Measurements from ENCODE around the gene PRKD2. TPM values are rescaled to one million over a fixed set of nuclear protein-coding genes. Genes with fewer than 3 reads are reported as not detected.

PRKD2 gene
- total RNA-seq, 4 donors from 2014 or later: 21.0 to 36.1 (median 30.2) TPM

DNA sequence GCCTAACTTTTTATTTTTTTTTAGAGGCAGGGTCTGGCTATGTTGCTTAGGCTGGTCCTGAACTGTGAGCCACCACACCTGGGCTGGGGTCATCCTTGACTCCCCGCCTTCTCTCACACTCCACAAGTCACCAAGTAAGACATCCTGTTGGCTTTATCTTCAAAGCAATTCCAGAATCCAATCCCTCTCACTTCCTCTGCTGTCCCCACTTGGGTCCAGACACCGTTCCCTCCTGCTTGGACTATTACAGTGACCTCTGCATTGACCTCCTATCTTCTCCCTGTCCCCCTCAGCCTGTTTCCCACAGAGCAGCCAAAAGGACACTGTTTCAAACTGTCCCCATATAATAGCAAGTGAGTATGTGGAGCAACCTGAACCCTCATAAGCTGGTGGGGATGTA, 76.3 kb downstream of the PRKD2 start:
- no peak overlapping the region for H3K27ac ChIP-seq
- H3K9me3 ChIP-seq: no peaks in the 10 kb centered on the region
- DNase-seq (ENCODE audit: low spot score in 2 of 2): no peak
- H3K36me3 ChIP-seq: no peaks in the 10 kb centered on the region
- no peak overlapping the region for H3K4me3 ChIP-seq
- WGBS, 2 donors: 88 to 95% methylated on average over 2 of the region's 2 CpGs
- H3K4me1 ChIP-seq: peaks cover 0 to 44% (median 12%) of the 10 kb centered on the region in 4 donors
- TF ChIP-seq EP300 (IDR thresholded peaks at IDR 0.05): no peak
- no peaks in the 10 kb centered on the region for H3K27me3 ChIP-seq

DNA sequence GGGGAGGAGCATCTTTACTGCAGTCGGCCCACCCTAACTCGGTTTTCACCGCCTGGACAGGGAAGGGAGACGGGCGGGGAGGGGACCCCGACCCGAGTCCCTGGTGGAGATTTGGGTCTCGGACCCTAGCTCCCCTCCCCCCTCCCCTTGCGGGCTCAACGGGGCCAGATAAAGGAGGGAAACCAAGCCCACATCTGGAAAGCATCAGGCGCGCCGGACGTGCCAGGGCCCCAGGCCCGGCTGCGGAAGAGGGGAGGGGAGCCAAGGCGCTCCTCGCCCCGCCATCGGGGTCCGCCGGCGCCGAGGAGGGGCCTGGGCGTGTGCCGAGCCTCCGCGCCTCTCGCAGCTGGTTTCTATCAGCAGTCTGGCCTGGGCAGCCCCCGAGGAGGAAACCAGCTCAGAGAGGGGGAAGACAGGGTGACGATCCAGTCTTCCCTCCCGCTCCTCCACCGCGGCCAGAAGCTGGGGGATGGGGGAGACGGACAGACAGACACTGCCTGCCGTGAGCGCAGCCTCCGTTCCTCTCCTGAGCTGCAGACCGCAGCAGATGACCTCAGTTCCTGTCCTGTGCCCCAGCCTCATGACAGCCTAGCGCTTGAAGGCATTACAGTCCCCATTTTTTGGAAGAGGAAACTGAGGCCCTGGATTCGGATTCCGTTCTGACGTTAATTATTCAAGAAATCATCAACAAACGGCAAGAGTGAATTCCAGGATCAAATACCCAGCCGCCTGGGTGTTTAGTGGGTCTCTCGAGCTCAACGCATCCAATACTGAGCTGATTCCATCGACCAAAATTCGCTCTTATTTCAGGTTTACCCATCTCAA, 77.3 kb downstream of the PRKD2 start:
- 10% methylated on average over 38 to 47 of the region's 49 CpGs for WGBS, 2 donors
- Histone ChIP-seq H3K36me3 (no peaks in the 10 kb centered on the region), H3K9me3 (no peaks in the 10 kb centered on the region), H3K4me1 (peaks cover 0 to 41% (median 16%) of the 10 kb centered on the region in 4 donors), H3K4me3 (peak overlapping the region; percentile 27 to 49 (median 34)), H3K27me3 (peaks cover 0 to 7% of the 10 kb centered on the region in 2 donors), H3K27ac (peak overlapping the region; percentile 26 to 85 (median 67))
- TF ChIP-seq, protein P1, sequence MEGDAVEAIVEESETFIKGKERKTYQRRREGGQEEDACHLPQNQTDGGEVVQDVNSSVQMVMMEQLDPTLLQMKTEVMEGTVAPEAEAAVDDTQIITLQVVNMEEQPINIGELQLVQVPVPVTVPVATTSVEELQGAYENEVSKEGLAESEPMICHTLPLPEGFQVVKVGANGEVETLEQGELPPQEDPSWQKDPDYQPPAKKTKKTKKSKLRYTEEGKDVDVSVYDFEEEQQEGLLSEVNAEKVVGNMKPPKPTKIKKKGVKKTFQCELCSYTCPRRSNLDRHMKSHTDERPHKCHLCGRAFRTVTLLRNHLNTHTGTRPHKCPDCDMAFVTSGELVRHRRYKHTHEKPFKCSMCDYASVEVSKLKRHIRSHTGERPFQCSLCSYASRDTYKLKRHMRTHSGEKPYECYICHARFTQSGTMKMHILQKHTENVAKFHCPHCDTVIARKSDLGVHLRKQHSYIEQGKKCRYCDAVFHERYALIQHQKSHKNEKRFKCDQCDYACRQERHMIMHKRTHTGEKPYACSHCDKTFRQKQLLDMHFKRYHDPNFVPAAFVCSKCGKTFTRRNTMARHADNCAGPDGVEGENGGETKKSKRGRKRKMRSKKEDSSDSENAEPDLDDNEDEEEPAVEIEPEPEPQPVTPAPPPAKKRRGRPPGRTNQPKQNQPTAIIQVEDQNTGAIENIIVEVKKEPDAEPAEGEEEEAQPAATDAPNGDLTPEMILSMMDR (IDR thresholded peaks at IDR 0.05): no peak
- no peak for TF ChIP-seq EP300 (IDR thresholded peaks at IDR 0.05)
- no peak for TF ChIP-seq POLR2A (IDR thresholded peaks at IDR 0.05)
- DNase-seq (ENCODE audit: low spot score in 2 of 2): no peak

DNA sequence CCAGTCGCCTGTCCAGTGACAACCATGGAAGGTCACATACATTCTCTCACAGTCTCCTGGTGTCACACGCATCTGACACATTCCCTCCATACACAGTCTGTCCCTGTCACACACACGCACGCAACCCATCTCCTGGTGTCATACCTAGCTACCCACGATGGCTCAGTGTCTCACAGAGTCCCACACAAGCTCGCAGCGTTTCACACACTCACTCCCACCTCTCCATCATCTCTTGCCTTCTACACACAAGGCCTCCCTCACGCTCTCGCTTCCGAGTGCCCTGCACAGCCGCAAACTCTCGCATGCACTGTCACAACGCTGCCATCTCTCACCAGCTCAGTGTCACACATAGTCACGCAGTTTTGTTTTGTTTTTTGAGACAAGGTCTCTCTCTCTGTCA, 79.7 kb downstream of the PRKD2 start:
- no peak for DNase-seq (ENCODE audit: low spot score in 2 of 2)
- H3K27me3 ChIP-seq: peaks cover 0 to 9% of the 10 kb centered on the region in 2 donors
- H3K36me3 ChIP-seq: no peaks in the 10 kb centered on the region
- no peaks in the 10 kb centered on the region for H3K9me3 ChIP-seq
- H3K4me1 ChIP-seq: peaks cover 0 to 53% (median 29%) of the 10 kb centered on the region in 4 donors
- H3K4me3 ChIP-seq: no peak overlapping the region
- TF ChIP-seq EP300 (IDR thresholded peaks at IDR 0.05): no peak
- no peak for TF ChIP-seq POLR2A (IDR thresholded peaks at IDR 0.05)
- WGBS, 2 donors: 83% methylated on average over 14 of the region's 14 CpGs
- no peak overlapping the region for H3K27ac ChIP-seq

DNA sequence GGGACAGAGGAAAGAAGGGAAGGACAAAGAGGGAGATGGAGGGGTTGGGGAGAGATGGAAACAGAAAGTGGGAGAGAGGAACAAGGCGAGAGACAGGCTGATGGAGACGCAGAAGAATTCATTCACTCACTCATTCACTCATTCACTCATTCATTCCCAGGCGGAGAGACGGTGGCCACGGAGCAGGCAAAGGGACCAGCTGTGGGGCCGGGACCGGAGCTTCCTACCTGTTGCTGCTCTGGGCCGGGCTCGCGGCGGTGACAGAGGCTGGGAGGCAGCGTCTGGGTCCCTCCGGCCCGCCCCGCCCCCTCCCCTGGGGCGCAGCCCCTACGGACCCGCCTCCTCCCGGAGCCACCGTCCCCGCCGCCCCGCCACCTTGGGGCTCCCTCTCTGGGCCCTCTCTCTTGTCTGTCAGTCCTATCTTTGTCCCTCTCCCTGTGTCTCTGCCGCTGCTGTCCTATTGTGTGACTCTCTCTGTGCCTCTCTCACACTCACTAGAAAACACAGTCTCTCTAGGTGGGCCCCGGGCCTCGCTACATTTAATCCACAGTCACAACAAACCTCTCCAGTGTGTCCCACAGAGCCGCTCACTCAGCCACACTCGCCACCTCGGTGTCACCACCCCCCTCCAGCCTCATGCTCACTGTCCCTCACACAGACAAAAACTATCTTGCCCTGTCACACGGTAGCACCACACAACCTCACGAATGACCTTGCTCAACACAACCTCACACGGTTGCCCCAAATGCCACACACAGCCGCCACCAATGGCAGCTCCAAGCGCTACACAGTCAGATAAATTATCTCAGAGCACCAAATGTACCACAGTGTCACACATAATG, 80.8 kb downstream of the PRKD2 start, which contains the start of gene GNG8:
GNG8 (minus strand) TSS at position 283 of the 842 bp plus-strand sequence. CDS start 1,520 bp downstream, outside the sequence.
- H3K4me1 ChIP-seq: peaks cover 0 to 59% (median 29%) of the 10 kb centered on the region in 4 donors
- H3K36me3 ChIP-seq: no peaks in the 10 kb centered on the region
- H3K27me3 ChIP-seq: peaks cover 0 to 9% of the 10 kb centered on the region in 2 donors
- WGBS, 2 donors: 36 to 40% methylated on average over 27 to 33 of the region's 34 CpGs
- DNase-seq (ENCODE audit: low spot score in 2 of 2): no peak
- H3K27ac ChIP-seq: peak within 1 kb of the TSS in 2 of 4 donors; percentile 24 to 50
- H3K4me3 ChIP-seq: no peak within 1 kb of the TSS
- TF ChIP-seq EP300 (IDR thresholded peaks at IDR 0.05): no peak
- TF ChIP-seq, protein P1 (IDR thresholded peaks at IDR 0.05): no peak
- TF ChIP-seq POLR2A (IDR thresholded peaks at IDR 0.05): no peak
- H3K9me3 ChIP-seq: no peaks in the 10 kb centered on the region

DNA sequence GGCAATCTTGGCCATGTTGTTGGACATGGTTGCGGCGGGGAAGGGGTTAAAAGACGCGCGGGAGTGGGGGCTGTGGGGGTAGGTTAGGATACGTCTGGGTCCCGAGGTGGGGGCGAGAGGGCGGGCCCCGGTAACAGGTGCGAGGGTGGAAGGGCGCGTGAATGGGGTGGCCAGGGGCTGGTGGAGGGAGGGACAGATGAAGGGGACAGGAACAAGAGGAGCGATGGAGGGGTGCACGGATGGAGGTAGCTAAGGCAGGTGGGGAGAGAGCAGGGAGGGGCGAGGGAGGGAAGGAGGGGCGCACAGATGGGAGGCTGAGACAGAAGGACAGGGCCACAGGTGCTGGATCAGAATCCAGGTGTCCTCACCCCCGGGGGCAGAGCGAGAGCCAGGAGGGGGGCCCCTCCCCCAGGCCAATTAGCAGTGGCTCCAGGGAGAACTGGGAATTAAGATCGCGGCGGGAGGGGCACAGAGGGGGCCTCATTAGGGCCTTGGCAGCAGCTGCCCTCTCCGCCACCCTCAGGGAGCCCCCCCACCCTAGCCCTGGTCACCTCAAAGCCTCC, 82.2 kb downstream of the PRKD2 start:
- 5 to 9% methylated on average over 22 to 23 of the region's 23 CpGs for WGBS, 2 donors
- H3K4me3 ChIP-seq: peak overlapping the region in 2 of 4 donors; percentile 30 to 51
- peaks cover 0 to 62% (median 29%) of the 10 kb centered on the region in 4 donors for H3K4me1 ChIP-seq
- no peak for DNase-seq (ENCODE audit: low spot score in 2 of 2)
- no peaks in the 10 kb centered on the region for H3K9me3 ChIP-seq
- peaks cover 0 to 9% of the 10 kb centered on the region in 2 donors for H3K27me3 ChIP-seq
- no peaks in the 10 kb centered on the region for H3K36me3 ChIP-seq
- TF ChIP-seq, protein P1 (IDR thresholded peaks at IDR 0.05): no peak
- no peak for TF ChIP-seq EP300 (IDR thresholded peaks at IDR 0.05)
- TF ChIP-seq POLR2A (IDR thresholded peaks at IDR 0.05): no peak
- H3K27ac ChIP-seq: peak overlapping the region in 1 of 4 donors; percentile 50

Measured in tibial nerve (tissue), 4 donors.